VCaP (cell line): Measurements from ENCODE around the gene RAD51B.
"Not testable (repeated sequence)": the region's sequence is repeated elsewhere in the genome, so short reads cannot be mapped to it uniquely, and the experiment has no call there.

Source experiments
- H3K27ac ChIP-seq: fragments of 450-650 bp; 2 replicates; pipeline ENCODE4 v1.5.1; 2017
- TF ChIP-seq, protein P1 (sequence below): fragments of 450-650 bp; conservative IDR thresholded peaks from 2 replicates; pipeline ENCODE4 v1.5.1; 2017; ENCODE audit warnings: mild to moderate bottlenecking, moderate library complexity

RAD51B gene

GRCh38 chr14:68282479-68283377 lies 463.1 kb downstream of the RAD51B start:
- no peak overlapping the region for H3K27ac ChIP-seq
- TF ChIP-seq, protein P1, sequence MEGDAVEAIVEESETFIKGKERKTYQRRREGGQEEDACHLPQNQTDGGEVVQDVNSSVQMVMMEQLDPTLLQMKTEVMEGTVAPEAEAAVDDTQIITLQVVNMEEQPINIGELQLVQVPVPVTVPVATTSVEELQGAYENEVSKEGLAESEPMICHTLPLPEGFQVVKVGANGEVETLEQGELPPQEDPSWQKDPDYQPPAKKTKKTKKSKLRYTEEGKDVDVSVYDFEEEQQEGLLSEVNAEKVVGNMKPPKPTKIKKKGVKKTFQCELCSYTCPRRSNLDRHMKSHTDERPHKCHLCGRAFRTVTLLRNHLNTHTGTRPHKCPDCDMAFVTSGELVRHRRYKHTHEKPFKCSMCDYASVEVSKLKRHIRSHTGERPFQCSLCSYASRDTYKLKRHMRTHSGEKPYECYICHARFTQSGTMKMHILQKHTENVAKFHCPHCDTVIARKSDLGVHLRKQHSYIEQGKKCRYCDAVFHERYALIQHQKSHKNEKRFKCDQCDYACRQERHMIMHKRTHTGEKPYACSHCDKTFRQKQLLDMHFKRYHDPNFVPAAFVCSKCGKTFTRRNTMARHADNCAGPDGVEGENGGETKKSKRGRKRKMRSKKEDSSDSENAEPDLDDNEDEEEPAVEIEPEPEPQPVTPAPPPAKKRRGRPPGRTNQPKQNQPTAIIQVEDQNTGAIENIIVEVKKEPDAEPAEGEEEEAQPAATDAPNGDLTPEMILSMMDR: no peak

DNA sequence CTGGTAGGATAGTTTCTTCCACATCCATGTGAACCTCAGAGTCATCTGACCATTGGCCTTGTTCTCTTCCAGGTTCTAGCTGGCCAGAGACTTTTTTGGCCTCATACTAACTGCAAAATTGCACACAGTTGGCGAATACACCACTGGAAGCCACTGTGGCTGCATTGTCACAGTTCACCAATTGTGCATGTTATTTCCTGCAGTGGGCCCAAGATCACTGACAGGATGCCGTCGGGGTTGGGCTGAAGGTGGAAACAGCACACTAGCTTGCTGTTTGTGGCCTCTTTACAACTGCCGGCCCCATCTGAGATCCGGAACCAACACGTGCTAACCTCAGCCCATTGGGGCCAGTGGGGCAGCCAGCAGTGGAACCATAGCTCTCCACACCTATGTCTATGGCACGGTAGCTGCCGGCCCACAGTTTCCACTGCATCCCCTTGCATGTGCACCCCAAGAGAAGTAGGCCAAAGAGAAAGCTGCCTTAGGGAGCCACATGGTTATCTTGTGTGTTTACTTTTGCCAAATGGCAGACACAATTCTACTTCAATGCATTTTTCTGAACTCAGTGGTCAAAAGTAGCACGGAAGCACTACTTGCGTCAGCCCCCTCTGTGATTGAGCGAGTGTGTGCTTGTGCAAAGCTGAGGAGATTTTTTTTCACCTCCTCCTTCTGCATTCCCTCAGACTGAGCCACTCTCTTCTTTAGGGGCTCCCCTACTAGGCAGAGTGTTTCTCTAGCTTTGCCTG lies 464.0 kb downstream of the RAD51B start:
- TF ChIP-seq, protein P1: no peak
- no peak overlapping the region for H3K27ac ChIP-seq

GRCh38 chr14:68284333-68284732 lies 464.8 kb downstream of the RAD51B start:
- no peak overlapping the region for H3K27ac ChIP-seq
- TF ChIP-seq, protein P1: no peak

DNA sequence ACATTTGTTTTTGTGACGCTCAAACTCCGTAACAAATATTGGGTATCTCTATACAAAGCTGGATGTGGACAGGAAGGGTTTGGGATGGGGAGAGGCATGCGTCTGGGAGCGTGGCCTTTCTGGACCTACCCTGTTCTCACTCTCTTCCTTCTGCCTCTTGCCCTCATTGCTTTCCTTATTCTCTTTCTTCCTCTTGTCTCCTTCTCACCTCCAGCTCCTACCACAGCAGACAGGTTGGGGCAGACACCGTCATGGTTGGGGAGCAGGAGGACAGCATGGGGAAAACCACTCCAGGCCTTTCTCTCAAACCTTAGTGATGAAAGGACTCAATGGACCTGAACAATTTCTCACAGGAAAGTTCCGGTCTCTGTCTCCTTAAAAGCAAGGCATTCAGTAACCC lies 465.3 kb downstream of the RAD51B start:
- TF ChIP-seq, protein P1: no peak
- no peak overlapping the region for H3K27ac ChIP-seq

- TF ChIP-seq, protein P1: no peak
- no peak overlapping the region for H3K27ac ChIP-seq
These were observed 466.0 kb downstream of the RAD51B start for GRCh38 chr14:68285421-68286179.

DNA sequence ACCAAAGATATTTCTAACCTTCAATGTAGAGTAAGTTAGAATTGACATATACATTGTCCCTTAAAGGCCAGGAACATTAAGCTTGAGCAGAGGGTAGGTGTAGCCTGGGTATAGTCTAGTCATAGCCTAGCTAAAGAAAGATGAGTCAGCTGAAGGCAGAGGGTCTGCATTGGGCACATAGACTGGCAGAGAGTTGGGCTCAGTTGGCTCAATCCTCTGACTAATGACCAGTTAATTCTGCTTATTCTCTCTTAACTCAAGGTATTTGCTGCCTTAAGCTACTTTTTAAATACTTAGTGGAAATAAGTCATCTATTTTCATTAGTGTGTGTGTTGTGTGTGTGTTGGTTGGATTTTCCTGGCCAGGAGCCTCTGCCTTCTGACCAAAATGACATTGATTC lies 467.1 kb downstream of the RAD51B start:
- no peak overlapping the region for H3K27ac ChIP-seq

DNA sequence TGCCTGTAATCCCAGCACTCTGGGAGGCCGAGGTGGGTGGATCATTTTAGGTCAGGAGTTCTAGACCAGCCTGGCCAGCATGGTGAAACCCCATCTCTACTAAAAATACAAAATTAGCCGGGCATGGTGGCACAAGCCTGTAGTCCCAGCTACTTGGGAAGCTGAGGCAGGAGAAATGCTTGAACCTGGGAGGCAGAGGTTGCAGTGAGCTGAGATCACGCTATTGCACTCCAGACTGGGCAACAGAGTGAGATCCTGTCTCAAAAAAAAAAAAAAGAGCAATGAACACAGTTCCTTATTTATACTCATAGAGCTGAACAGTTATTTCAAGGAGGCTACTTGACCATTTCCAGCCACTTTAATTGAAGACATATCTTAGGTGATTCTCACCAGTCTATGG lies 469.9 kb downstream of the RAD51B start:
- H3K27ac ChIP-seq: not testable (repeated sequence)

More for the DNA sequence above, 467.1 kb downstream of the RAD51B start:
- TF ChIP-seq, protein P1: no peak
